Measurements from ENCODE around the gene PTPRA. TPM values are rescaled to one million over a fixed set of nuclear protein-coding genes. Genes with fewer than 3 reads are reported as not detected.
A peak's percentile ranks its signal among the peaks of the same experiment; 100 is the strongest.
"Not testable (repeated sequence)": the region's sequence is repeated elsewhere in the genome, so short reads cannot be mapped to it uniquely, and the experiment has no call there.

Gene PTPRA
- polyA plus RNA-seq, 3 donors = 13.0 to 41.9 (median 13.1) TPM

DNA sequence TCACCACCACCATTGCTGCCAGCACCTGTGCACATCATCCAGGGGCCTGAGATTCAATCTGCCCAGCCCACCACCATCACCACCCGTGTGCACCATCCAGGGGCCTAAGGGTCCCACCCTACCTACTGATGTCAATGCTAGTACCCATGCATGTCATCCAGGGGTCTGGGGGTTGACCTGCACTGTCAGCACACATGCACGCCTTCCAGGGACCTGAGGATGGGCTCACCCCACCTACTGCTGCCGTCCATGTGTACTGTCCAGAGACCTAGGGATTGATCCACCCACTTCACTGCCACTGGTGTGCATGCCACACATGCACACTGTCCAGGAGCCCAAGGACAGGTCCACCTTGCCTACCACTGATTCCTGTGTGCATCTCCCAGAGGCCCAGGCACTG lies 186.2 kb downstream of the PTPRA start:
- Histone ChIP-seq H3K9ac (ENCODE audit: insufficient read depth, low read length, poor library complexity, severe bottlenecking) (no peak overlapping the region), H3K9me3 (replicated peaks in 1 of 2; ENCODE audit: control insufficient read depth in 1 of 2, insufficient read depth in 1 of 2, low read length in 2 of 2) (no peaks in the 10 kb centered on the region), H3K27ac (ENCODE audit: low read depth in 1 of 2, low read length in 2 of 2) (no peak overlapping the region), H3K4me3 (replicated peaks in 1 of 3; ENCODE audit: low read depth in 2 of 3, low read length in 3 of 3) (no peak overlapping the region), H4K20me1 (ENCODE audit: insufficient read depth, low read length) (no peaks in the 10 kb centered on the region), H3K36me3 (replicated peaks in 1 of 2; ENCODE audit: control insufficient read depth in 1 of 2, insufficient read depth in 2 of 2, low read length in 2 of 2) (no peaks in the 10 kb centered on the region), H3K4me1 (ENCODE audit: control insufficient read depth in 1 of 2, insufficient read depth in 2 of 2, low read length in 2 of 2) (no peaks in the 10 kb centered on the region), H2AFZ (ENCODE audit: insufficient read depth, low read depth, low read length, poor library complexity, severe bottlenecking) (no peak overlapping the region), H3K79me2 (ENCODE audit: insufficient read depth, low read length) (no peaks in the 10 kb centered on the region), H3K27me3 (ENCODE audit: control insufficient read depth in 2 of 2, insufficient read depth in 2 of 2, low read length in 2 of 2) (no peaks in the 10 kb centered on the region), H3K4me2 (replicated peaks; ENCODE audit: extremely low read depth, low read length, poor library complexity, severe bottlenecking) (no peak overlapping the region)
- TF ChIP-seq CTCF (IDR thresholded peaks at IDR 0.05) = no peak
- intact Hi-C loops (cut with micrococcal nuclease) = no loop called here
- 100% methylated on average over 3 of the region's 3 CpGs for WGBS (ENCODE audit: insufficient coverage)
- H3K4me3 Mint-ChIP-seq = no peak overlapping the region
- no peaks in the 10 kb centered on the region for H3K9me3 Mint-ChIP-seq
- peaks cover 2 to 4% (median 4%) of the 10 kb centered on the region in 3 donors for H3K27me3 Mint-ChIP-seq (ENCODE audit: low read depth in 3 of 3)
- peak overlapping the region in 2 of 7 donors; percentile 59 to 68 for H3K27ac Mint-ChIP-seq
- H3K4me1 Mint-ChIP-seq = no peaks in the 10 kb centered on the region
- no peak for DNase-seq
- no peaks in the 10 kb centered on the region for H3K36me3 Mint-ChIP-seq

GRCh38 chr20:3064119-3064518 lies 190.8 kb downstream of the PTPRA start:
- DNase-seq; H3K27ac Mint-ChIP-seq; H2AFZ ChIP-seq (ENCODE audit: insufficient read depth, low read depth, low read length, poor library complexity, severe bottlenecking); H3K79me2 ChIP-seq (ENCODE audit: insufficient read depth, low read length); intact Hi-C loops (cut with micrococcal nuclease); H3K4me3 Mint-ChIP-seq; H3K9me3 ChIP-seq (replicated peaks in 1 of 2; ENCODE audit: control insufficient read depth in 1 of 2, insufficient read depth in 1 of 2, low read length in 2 of 2); H3K36me3 Mint-ChIP-seq; H3K4me3 ChIP-seq (replicated peaks in 1 of 3; ENCODE audit: low read depth in 2 of 3, low read length in 3 of 3); H4K20me1 ChIP-seq (ENCODE audit: insufficient read depth, low read length); H3K9me3 Mint-ChIP-seq; H3K4me1 ChIP-seq (ENCODE audit: control insufficient read depth in 1 of 2, insufficient read depth in 2 of 2, low read length in 2 of 2); H3K36me3 ChIP-seq (replicated peaks in 1 of 2; ENCODE audit: control insufficient read depth in 1 of 2, insufficient read depth in 2 of 2, low read length in 2 of 2); H3K4me2 ChIP-seq (replicated peaks; ENCODE audit: extremely low read depth, low read length, poor library complexity, severe bottlenecking); H3K4me1 Mint-ChIP-seq; H3K27me3 ChIP-seq (ENCODE audit: control insufficient read depth in 2 of 2, insufficient read depth in 2 of 2, low read length in 2 of 2); H3K9ac ChIP-seq (ENCODE audit: insufficient read depth, low read length, poor library complexity, severe bottlenecking); H3K27ac ChIP-seq (ENCODE audit: low read depth in 1 of 2, low read length in 2 of 2): not testable (repeated sequence)
- 57% methylated on average over 3 of the region's 6 CpGs for WGBS (ENCODE audit: insufficient coverage)
- peaks cover 0 to 16% (median 12%) of the 10 kb centered on the region in 3 donors for H3K27me3 Mint-ChIP-seq (ENCODE audit: low read depth in 3 of 3)
